HCT116 (cell line): ENCODE results near the gene E4F1.

Source experiments
- ATF3 ChIP-seq: IDR thresholded peaks from 2 replicates; pipeline ENCODE4 v1.6.1; 2012
- CEBPB ChIP-seq: IDR thresholded peaks from 2 replicates; pipeline ENCODE4 v1.6.1; 2012; ENCODE audit warnings: low read depth
- CTCF ChIP-seq, 3 experiments: fragments of 200-600 bp in 1 of 3; sonication (generic) in 1 of 3; IDR thresholded peaks in 2 of 3; conservative IDR thresholded peaks in 1 of 3; 2 replicates each; pipeline ENCODE4 v1.5.1; 2012 to 2017; ENCODE audit warnings: low read depth in 2 of 3, low read length in 2 of 3, antibody characterized with exemption in 1 of 3, borderline replicate concordance in 1 of 3, control low read depth in 1 of 3, mild to moderate bottlenecking in 1 of 3, mixed read lengths in 1 of 3, mixed run types in 1 of 3, moderate library complexity in 1 of 3; ENCODE audit not compliant: insufficient read depth in 1 of 3
- EGR1 ChIP-seq: IDR thresholded peaks from 2 replicates; pipeline ENCODE4 v1.6.1; 2012; ENCODE audit warnings: low read depth
- ELF1 ChIP-seq: IDR thresholded peaks from 2 replicates; pipeline ENCODE4 v1.6.1; 2012; ENCODE audit warnings: low read depth, borderline replicate concordance
- EZH2 ChIP-seq: fragments of 200-600 bp; sonication (generic); IDR thresholded peaks from 2 replicates; pipeline ENCODE4 v1.6.1; 2017; ENCODE audit warnings: antibody characterized with exemption, mixed run types
- MAX ChIP-seq: IDR thresholded peaks from 2 replicates; pipeline ENCODE4 v1.6.1; 2012
- REST ChIP-seq: IDR thresholded peaks from 2 replicates; pipeline ENCODE4 v1.6.1; 2012; ENCODE audit warnings: low read depth
- TCF7L2 ChIP-seq: IDR thresholded peaks from 2 replicates; pipeline ENCODE4 v1.7.0; 2011; ENCODE audit warnings: borderline replicate concordance, inconsistent platforms; ENCODE audit not compliant: insufficient read depth, insufficient read length; ENCODE audit errors: extremely low read depth
- ZFX ChIP-seq: fragments of 450-650 bp; IDR thresholded peaks from 2 replicates; pipeline ENCODE4 v1.6.1; 2017

- no peak for TF ChIP-seq MAX
- no peak for TF ChIP-seq CTCF (IDR thresholded peaks at IDR 0.05 in 2 of 3, conservative IDR thresholded peaks at IDR 0.05 in 1 of 3; ENCODE audit: borderline replicate concordance in 1 of 3, insufficient read depth in 1 of 3, low read depth in 2 of 3, low read length in 2 of 3)
- TF ChIP-seq ZFX, result no peak
- no peak for TF ChIP-seq EGR1
- no peak for TF ChIP-seq ATF3
- TF ChIP-seq REST, result no peak
- no peak for TF ChIP-seq ELF1
- TF ChIP-seq CEBPB, result no peak
- no peak for TF ChIP-seq TCF7L2
- no peak for TF ChIP-seq EZH2
These were observed 18.8 kb upstream of the E4F1 start for GRCh38 chr16:2204416-2205103.
